Progenitor cell of endocrine pancreas (in vitro differentiated cells): ENCODE data around the gene SPATA2. TPM values are rescaled to one million over a fixed set of nuclear protein-coding genes. Genes with fewer than 3 reads are reported as not detected.

Source experiments
- DNase-seq: peaks from one replicate; pipeline ENCODE4 v3.0.0; 2021; ENCODE audit warnings: low spot score; ENCODE audit not compliant: unreplicated experiment
- H3K27ac Mint-ChIP-seq: 2 replicates; pipeline ENCODE4 v1.8.0; 2021; ENCODE audit warnings: mild to moderate bottlenecking, moderate library complexity, mixed read lengths
- H3K27me3 Mint-ChIP-seq: 2 replicates; pipeline ENCODE4 v1.8.0; 2021; ENCODE audit warnings: mixed read lengths
- H3K36me3 Mint-ChIP-seq: 2 replicates; pipeline ENCODE4 v1.8.0; 2022; ENCODE audit warnings: mixed read lengths; ENCODE audit not compliant: insufficient read depth
- H3K4me1 Mint-ChIP-seq: 2 replicates; pipeline ENCODE4 v1.8.0; 2021; ENCODE audit warnings: low read depth, mixed read lengths
- H3K4me3 Mint-ChIP-seq: 2 replicates; pipeline ENCODE4 v1.8.0; 2021; ENCODE audit warnings: low read depth, mild to moderate bottlenecking, moderate library complexity, mixed read lengths
- H3K9me3 Mint-ChIP-seq: 2 replicates; pipeline ENCODE4 v1.8.0; 2021; ENCODE audit warnings: low read depth, mixed read lengths
- CTCF ChIP-seq: fragments of 200-600 bp; sonication (generic); IDR thresholded peaks from one replicate; pipeline ENCODE4 v1.5.0; 2021; ENCODE audit warnings: antibody characterized with exemption, mild to moderate bottlenecking; ENCODE audit not compliant: unreplicated experiment
- total RNA-seq: library from RNA; stranded (reverse); gene quantifications from 2 replicates; pipeline ENCODE4 v1.2.1, GENCODE V29; 2021

SPATA2 gene
- total RNA-seq, 1 donor from 2014 or later = 9.5 TPM

DNA sequence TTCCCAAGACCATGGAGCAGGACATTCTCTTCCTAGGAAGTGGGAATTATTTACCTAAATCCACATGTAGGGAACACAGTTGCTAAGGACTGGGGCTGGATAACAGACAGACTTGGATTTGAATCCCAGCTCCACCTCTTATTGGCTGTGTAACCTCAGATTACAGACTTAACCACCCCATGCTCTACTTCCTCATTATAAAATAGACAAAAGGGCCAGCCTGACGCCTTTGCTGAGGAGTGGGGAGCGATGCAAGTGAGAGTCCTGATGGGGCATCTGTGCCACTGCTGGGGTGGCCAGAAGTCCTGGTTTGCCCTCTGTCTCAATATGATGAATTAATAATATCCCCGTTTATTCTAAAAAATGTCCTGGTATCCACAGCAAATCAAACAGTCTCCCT is 46.8 kb downstream of the SPATA2 start:
- Mint-ChIP-seq H3K27me3 (no peaks in the 10 kb centered on the region), H3K9me3 (no peaks in the 10 kb centered on the region), H3K4me1 (no peaks in the 10 kb centered on the region), H3K4me3 (no peak overlapping the region), H3K36me3 (peaks cover 9% of the 10 kb centered on the region), H3K27ac (no peak overlapping the region)
- TF ChIP-seq CTCF = no peak
- DNase-seq = no peak

DNA sequence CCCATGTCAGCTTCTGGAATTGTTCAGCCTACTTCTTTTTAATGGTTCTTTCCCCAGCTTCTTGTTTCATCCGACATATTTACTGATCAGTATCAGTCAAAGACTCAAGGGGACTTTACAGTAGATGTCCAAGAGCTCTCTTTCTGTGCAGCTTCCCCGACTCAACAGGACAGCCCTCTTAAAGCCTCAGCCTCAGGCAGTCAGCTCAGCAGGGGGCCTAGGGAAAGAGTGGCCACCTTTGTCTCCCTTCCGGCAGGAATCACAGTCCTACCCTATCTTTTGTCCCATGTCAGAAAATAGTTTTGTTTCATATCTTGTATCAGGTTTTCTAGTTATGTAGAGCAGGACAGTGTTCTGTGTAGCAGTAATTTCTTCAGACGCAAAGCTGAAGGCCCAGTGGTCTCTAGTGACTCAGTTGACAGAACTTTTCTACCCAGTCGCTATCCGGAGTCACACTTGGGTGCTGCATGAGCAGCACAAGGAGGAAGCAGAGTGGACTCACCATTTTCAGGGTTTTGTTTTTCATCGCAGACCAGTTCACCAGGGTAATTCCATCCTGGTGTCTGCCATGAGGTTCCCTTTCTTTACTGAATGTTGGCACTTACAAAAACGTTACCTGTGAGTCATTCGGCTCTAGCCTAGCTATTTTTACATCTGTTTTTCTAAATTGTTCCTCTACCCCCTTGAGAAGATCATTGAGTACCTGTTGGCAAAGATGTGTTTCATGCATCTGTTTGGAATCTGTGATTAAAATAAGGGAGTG is 47.7 kb downstream of the SPATA2 start:
- H3K27ac Mint-ChIP-seq = peak overlapping the region; percentile 76
- H3K27me3 Mint-ChIP-seq = no peaks in the 10 kb centered on the region
- no peak for TF ChIP-seq CTCF
- no peaks in the 10 kb centered on the region for H3K4me1 Mint-ChIP-seq
- H3K9me3 Mint-ChIP-seq = no peaks in the 10 kb centered on the region
- peaks cover 7% of the 10 kb centered on the region for H3K36me3 Mint-ChIP-seq
- no peak for DNase-seq
- H3K4me3 Mint-ChIP-seq = no peak overlapping the region

GRCh38 chr20:49866051-49866450 is 49.3 kb downstream of the SPATA2 start:
- no peaks in the 10 kb centered on the region for H3K27me3 Mint-ChIP-seq
- DNase-seq = no peak
- peaks cover 11% of the 10 kb centered on the region for H3K36me3 Mint-ChIP-seq
- no peak overlapping the region for H3K27ac Mint-ChIP-seq
- no peaks in the 10 kb centered on the region for H3K9me3 Mint-ChIP-seq
- TF ChIP-seq CTCF = no peak
- H3K4me1 Mint-ChIP-seq = peaks cover 2% of the 10 kb centered on the region
- H3K4me3 Mint-ChIP-seq = no peak overlapping the region

- no peaks in the 10 kb centered on the region for H3K27me3 Mint-ChIP-seq
- no peak overlapping the region for H3K27ac Mint-ChIP-seq
- H3K9me3 Mint-ChIP-seq = no peaks in the 10 kb centered on the region
- H3K4me3 Mint-ChIP-seq = no peak overlapping the region
- peaks cover 14% of the 10 kb centered on the region for H3K36me3 Mint-ChIP-seq
- DNase-seq = no peak
- H3K4me1 Mint-ChIP-seq = peaks cover 6% of the 10 kb centered on the region
- TF ChIP-seq CTCF = no peak
These were observed 49.8 kb downstream of the SPATA2 start for GRCh38 chr20:49865559-49865958.

DNA sequence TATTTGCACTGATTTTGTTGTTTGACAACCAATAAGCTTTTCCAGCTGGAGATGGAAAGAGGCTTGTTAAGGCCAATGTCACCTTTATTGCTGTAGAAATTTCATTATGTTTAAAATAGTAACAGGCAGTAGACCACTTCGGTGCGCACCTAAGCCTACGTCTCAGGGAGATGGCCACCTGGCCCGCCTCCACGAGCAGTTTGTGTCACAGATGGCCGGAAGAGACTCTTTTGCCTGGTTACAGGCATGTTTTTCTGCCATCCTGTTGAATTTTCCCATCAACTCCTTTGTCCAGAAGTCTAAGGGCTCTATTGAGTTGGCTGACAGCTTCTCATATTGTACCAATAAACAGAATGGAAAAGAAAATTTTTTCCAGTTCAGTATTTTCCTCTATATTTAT is 51.7 kb downstream of the SPATA2 start:
- H3K27ac Mint-ChIP-seq = no peak overlapping the region
- H3K36me3 Mint-ChIP-seq = peaks cover 12% of the 10 kb centered on the region
- peaks cover 6% of the 10 kb centered on the region for H3K4me1 Mint-ChIP-seq
- H3K4me3 Mint-ChIP-seq = no peak overlapping the region
- H3K27me3 Mint-ChIP-seq = no peaks in the 10 kb centered on the region
- TF ChIP-seq CTCF = no peak
- no peaks in the 10 kb centered on the region for H3K9me3 Mint-ChIP-seq
- no peak for DNase-seq
